T-helper 17 cell (primary cell): ENCODE data around the gene NUBPL. TPM values are rescaled to one million over a fixed set of nuclear protein-coding genes. Genes with fewer than 3 reads are reported as not detected.
"Not testable (repeated sequence)": the region's sequence is repeated elsewhere in the genome, so short reads cannot be mapped to it uniquely, and the experiment has no call there.

ENCODE experiments used
- ATAC-seq: fragments of 150-1000 bp; cut with Tn5 transposase; 2 replicates; pipeline ENCODE4 v1.10.0; 2021; ENCODE audit warnings: mild to moderate bottlenecking, moderate library complexity
- DNase-seq, 3 donors: peaks; one replicate each; pipeline versions ENCODE4 v3.0.0 to v3.0.0-alpha.2; 2020 to 2021
- H3K9me3 ChIP-seq: one replicate; pipeline ENCODE4 v1.7.0; 2013; ENCODE audit warnings: low read length, mild to moderate bottlenecking; ENCODE audit not compliant: control insufficient read depth, poor library complexity, severe bottlenecking
- H3K27ac Mint-ChIP-seq: one replicate; pipeline ENCODE4 v1.8.0; 2022; ENCODE audit warnings: mild to moderate bottlenecking, moderate library complexity, mixed read lengths
- H3K27me3 Mint-ChIP-seq: one replicate; pipeline ENCODE4 v1.8.0; 2022; ENCODE audit warnings: mixed read lengths
- H3K36me3 Mint-ChIP-seq: one replicate; pipeline ENCODE4 v1.8.0; 2022; ENCODE audit warnings: low read depth, mixed read lengths
- H3K4me1 Mint-ChIP-seq: one replicate; pipeline ENCODE4 v1.8.0; 2022; ENCODE audit warnings: mild to moderate bottlenecking, mixed read lengths
- H3K4me3 Mint-ChIP-seq: one replicate; pipeline ENCODE4 v1.8.0; 2022; ENCODE audit warnings: mild to moderate bottlenecking, moderate library complexity, mixed read lengths
- total RNA-seq, 4 donors: library from RNA in 2 of 4; stranded (reverse) in 2 of 4; gene quantifications; one replicate each; pipeline ENCODE4 v1.2.3 and lab custom pipeline; 2022 to 2026

Gene NUBPL
- total RNA-seq, 2 donors from 2014 or later, result 9.9 to 10.4 TPM

DNA sequence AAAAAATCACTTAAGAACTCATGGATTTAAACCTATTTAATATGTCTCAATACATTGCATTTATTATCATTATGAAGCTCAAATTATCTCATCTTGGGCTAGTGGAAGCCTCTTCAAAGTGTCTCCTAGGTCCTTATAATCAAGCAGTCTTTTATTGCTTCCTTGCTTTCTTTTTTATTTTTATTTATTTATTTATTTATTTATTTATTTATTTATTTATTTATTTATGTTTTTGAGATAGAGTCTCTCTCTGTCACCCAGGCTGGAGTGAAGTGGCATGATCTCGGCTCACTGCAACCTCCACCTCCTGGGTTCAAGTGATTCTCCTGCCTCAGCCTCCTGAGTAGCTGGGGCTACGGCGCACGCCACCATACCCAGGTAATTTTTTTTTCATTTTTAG is 329.0 kb downstream of the NUBPL start:
- H3K36me3 Mint-ChIP-seq, DNase-seq, H3K27ac Mint-ChIP-seq, H3K27me3 Mint-ChIP-seq, H3K4me1 Mint-ChIP-seq, H3K9me3 ChIP-seq, ATAC-seq, H3K4me3 Mint-ChIP-seq: not testable (repeated sequence)

DNA sequence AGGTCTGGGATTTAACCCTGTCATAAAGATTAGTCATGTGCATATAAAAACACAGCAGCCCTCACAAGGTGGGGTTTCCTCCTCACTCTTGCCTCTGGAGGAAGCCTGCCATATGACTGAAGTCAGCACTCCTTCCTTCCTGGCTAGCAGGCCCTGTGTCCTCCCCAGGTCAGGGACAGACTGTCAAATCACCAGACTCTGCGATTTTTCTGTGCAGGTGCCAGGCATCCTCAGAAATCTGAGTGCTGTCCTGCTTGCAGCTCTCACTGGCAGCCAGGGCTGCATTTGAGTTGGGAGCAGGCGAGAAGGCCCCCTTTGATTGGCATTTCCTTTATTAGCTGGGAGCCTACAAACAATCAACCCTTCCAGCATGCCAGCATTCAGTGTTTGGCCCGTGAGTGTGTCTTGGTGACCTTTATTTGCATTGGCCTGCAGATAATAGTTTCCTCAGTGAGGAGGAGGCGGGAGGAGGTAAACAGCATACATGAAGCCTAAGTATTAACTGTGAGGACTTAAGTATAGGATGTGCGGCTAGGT is 332.1 kb downstream of the NUBPL start:
- H3K36me3 Mint-ChIP-seq, result peaks cover 3% of the 10 kb centered on the region
- peaks cover 9% of the 10 kb centered on the region for H3K27me3 Mint-ChIP-seq
- H3K27ac Mint-ChIP-seq, result no peak overlapping the region
- H3K4me1 Mint-ChIP-seq, result no peaks in the 10 kb centered on the region
- H3K9me3 ChIP-seq, result no peaks in the 10 kb centered on the region
- no peak for ATAC-seq
- DNase-seq, result no peak
- no peak overlapping the region for H3K4me3 Mint-ChIP-seq

DNA sequence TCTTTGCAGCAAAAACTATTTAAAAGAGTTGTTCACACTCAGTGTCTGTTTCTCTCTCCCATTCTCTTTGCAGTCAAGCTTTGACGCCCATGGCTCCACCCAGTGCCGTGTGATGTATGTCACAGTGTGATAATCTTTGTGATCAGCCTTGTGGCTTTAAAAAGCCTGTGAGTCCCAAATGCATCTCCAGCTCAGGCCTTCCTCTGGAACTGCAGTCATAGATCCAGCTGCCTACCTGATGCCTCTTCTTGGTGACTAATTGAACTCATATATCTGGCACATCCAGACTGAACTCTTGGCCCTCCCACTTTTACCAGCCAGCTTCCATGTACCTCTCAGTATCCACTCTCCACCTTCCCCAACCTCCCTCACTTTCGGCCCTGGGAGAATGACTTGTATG is 333.1 kb downstream of the NUBPL start:
- Mint-ChIP-seq H3K27me3 (peaks cover 9% of the 10 kb centered on the region), H3K4me1 (no peaks in the 10 kb centered on the region), H3K36me3 (peaks cover 3% of the 10 kb centered on the region), H3K4me3 (no peak overlapping the region), H3K27ac (no peak overlapping the region)
- no peaks in the 10 kb centered on the region for H3K9me3 ChIP-seq
- ATAC-seq (no peak), DNase-seq (no peak)

DNA sequence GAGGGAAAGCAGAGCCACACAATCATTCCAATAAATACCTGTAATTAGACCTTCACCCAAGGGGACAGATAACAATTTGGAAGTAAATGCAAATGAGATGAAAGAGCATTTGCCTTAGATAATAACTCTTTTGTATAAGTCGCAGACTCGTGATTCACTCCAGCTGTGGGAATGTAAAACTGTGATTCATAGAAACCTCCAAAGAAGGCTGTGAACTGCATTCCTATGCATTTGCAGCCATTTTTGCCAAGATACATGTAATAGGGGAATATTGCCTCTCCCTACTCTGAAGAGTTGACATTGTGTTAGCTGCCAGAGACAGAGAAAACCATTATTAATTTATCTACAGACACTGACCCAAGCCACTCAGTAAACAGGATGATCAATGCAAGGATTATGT is 334.0 kb downstream of the NUBPL start:
- DNase-seq (no peak), ATAC-seq (no peak)
- Mint-ChIP-seq H3K4me3 (no peak overlapping the region), H3K36me3 (peaks cover 3% of the 10 kb centered on the region), H3K27me3 (peaks cover 9% of the 10 kb centered on the region), H3K4me1 (no peaks in the 10 kb centered on the region), H3K27ac (no peak overlapping the region)
- no peaks in the 10 kb centered on the region for H3K9me3 ChIP-seq

DNA sequence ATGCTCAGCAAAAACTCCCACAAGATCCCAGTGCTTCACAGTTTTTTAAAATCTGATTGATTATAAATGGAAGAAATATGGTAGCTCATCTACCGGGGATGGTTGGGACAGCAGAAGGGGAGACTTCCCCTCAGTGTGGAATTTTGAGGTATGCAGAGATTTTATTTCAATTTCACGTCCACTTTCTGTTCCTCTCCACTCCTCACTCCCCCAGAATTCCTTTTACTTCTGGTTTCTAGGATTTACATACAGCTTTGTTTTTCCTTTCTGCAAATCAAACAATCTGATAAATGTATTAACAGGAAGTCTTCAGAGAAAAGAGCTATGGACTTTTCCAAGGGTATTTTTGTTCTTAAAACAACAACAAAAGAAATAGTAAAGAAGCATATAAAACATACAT is 334.4 kb downstream of the NUBPL start:
- no peak overlapping the region for H3K27ac Mint-ChIP-seq

DNA sequence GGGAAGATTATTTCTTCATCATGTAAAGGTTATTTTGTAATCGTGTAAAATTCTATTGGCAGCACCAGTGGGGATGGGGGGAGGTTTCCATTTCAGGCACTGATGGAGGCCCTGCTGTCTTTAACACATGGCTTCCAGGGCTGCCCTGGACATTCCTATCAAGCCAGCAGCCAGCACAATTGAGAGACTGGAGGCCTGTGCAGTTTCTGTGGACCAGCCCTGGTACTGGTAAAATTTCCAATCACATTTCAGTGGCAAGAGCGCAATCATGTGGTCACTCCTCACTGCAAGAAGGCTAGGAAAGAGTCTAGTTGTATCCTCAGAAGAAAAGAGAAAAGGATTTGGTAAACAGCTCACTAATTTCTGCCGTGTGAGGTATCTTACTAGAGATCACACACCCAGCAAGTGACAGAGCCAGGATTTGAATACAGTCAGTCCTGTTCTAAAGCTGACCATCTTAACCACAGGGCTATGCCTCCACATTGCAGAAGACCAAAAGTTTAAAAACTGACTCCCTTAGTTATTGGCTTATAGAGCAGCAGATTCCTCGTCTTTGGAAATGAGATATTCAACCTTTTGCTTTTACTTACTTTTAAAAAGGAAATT is 336.5 kb downstream of the NUBPL start:
- no peak overlapping the region for H3K4me3 Mint-ChIP-seq
- H3K4me1 Mint-ChIP-seq, result no peaks in the 10 kb centered on the region
- H3K36me3 Mint-ChIP-seq, result peaks cover 3% of the 10 kb centered on the region
- ATAC-seq (no peak), DNase-seq (no peak)
- H3K27me3 Mint-ChIP-seq, result peaks cover 9% of the 10 kb centered on the region
- H3K9me3 ChIP-seq, result no peaks in the 10 kb centered on the region
- no peak overlapping the region for H3K27ac Mint-ChIP-seq

More for the DNA sequence above, 334.4 kb downstream of the NUBPL start:
- peaks cover 3% of the 10 kb centered on the region for H3K36me3 Mint-ChIP-seq
- no peak overlapping the region for H3K4me3 Mint-ChIP-seq
- peaks cover 9% of the 10 kb centered on the region for H3K27me3 Mint-ChIP-seq
- no peaks in the 10 kb centered on the region for H3K9me3 ChIP-seq
- DNase-seq (no peak), ATAC-seq (no peak)
- H3K4me1 Mint-ChIP-seq, result no peaks in the 10 kb centered on the region

DNA sequence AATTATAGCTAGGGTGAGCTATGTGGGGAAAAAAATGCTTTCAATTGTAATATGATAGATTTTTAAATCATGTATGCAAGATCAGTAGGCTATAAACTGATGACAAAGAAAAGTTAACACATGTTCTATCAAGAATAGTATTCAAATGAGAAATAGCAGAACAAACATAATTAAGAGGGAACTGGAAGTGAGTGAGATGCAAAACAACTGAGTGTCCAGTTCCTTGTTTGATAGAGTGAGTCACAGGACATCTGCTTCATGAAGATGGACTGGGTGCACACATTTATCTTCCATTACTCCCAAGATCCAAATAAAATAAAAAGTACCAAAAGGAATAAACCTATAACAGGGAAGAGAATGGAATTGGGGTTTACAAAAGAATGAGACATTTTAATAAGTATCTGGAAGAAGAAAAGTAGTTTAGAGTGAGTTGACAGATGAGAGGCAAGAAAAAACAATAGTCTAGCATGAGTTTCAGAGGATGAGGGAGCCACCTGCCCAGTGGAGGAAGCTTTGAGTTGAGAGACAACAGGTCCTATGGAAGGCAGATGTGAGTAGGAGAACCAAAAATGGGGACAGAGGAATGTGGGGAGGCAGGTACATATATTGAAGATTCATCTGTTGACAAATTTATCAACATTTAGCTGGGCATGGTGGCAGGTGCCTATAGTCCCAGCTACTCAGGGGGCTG is 337.8 kb downstream of the NUBPL start:
- no peaks in the 10 kb centered on the region for H3K9me3 ChIP-seq
- H3K4me1 Mint-ChIP-seq, result no peaks in the 10 kb centered on the region
- H3K4me3 Mint-ChIP-seq, result no peak overlapping the region
- DNase-seq (no peak), ATAC-seq (no peak)
- H3K27me3 Mint-ChIP-seq, result peaks cover 9% of the 10 kb centered on the region
- peaks cover 3% of the 10 kb centered on the region for H3K36me3 Mint-ChIP-seq
- H3K27ac Mint-ChIP-seq, result no peak overlapping the region

DNA sequence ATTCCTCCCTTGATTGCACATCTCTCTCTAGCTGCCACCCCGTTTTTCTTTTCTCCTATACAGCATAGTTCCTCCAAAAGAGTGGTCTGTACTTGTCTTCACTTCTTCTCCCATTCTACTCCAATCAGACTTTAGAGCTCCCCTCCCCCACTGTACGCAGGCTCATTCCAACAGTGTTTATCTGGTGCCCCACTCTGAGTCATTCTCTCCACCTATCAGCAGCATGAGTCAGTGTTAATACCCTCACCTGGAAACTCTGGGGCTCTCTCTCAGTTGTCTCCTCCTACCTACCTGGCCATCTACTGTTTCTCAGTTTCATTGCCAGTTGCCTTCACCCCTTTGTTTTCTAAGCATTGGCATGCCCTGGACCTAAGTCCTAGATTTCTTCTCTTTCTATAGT is 340.8 kb downstream of the NUBPL start:
- no peaks in the 10 kb centered on the region for H3K27me3 Mint-ChIP-seq
- no peaks in the 10 kb centered on the region for H3K9me3 ChIP-seq
- ATAC-seq (no peak), DNase-seq (no peak)
- H3K4me1 Mint-ChIP-seq, result no peaks in the 10 kb centered on the region
- no peaks in the 10 kb centered on the region for H3K36me3 Mint-ChIP-seq
- no peak overlapping the region for H3K4me3 Mint-ChIP-seq
- no peak overlapping the region for H3K27ac Mint-ChIP-seq

DNA sequence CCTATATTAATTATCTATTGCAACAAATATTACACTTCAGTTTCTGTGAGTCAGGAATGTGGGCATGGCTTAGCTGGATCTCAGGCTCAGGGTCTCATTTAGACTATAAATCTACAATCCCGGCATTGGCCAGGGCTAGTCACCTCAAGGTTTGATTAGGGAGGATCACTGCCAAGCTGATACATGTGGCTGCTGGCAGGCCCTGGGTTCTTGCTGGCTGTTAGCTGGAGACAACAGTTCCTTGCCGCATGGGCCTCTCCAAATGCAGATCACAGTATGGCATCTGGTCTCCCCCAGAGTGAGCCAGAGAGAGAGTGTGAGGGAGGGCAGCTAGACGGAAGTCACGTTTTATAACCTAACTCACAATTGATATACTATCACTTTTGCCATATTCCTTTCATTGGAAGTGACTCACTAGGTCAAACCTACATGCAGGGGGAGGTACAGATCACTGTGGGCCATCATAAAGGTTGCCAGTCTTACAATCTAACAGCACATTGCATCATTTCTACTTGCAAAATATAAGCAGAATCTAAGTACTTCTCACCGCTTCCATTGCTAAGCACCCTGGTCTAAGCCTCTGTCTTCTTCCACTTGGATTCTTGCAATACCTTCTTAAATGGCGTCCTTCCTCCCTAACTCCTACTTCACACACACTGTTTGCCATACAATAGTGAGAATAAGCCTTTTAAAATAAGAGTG is 341.9 kb downstream of the NUBPL start:
- H3K27ac Mint-ChIP-seq, result no peak overlapping the region
- no peak for DNase-seq
- H3K27me3 Mint-ChIP-seq, result no peaks in the 10 kb centered on the region
- no peak for ATAC-seq
- H3K36me3 Mint-ChIP-seq, result no peaks in the 10 kb centered on the region
- H3K4me1 Mint-ChIP-seq, result no peaks in the 10 kb centered on the region
- H3K9me3 ChIP-seq, result no peaks in the 10 kb centered on the region
- H3K4me3 Mint-ChIP-seq, result no peak overlapping the region

DNA sequence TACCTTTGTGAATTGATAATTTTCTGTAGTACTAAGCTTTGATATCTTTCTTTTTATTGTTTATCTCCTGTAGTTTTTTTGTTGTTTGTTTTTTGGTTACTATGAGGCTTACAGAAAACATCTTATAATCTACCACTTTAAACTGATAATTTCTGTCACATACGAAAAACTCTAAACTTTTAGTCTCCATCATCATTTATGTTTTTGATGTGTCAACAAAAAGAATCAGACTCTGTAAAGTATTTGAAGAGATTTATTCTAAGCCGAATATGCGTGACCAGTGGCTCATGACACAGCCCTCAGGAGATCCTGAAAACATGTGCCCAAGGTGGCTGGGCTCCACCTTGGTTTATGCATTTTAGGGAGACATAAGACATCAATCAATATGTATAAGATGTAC is 348.8 kb downstream of the NUBPL start:
- peaks cover 4% of the 10 kb centered on the region for H3K27me3 Mint-ChIP-seq
- H3K4me3 Mint-ChIP-seq, result no peak overlapping the region
- H3K36me3 Mint-ChIP-seq, result peaks cover 2% of the 10 kb centered on the region
- no peak for ATAC-seq
- H3K9me3 ChIP-seq, result peaks cover 14% of the 10 kb centered on the region
- no peak overlapping the region for H3K27ac Mint-ChIP-seq
- no peak for DNase-seq
- no peaks in the 10 kb centered on the region for H3K4me1 Mint-ChIP-seq

Other genes starting within 250 kb of the NUBPL start
- gene HEATR5A, start 140.9 kb upstream of the NUBPL start, total RNA-seq, result 1 to 10 TPM; 7.9 to 8.3 TPM
- gene DTD2, start 103.9 kb upstream of the NUBPL start, total RNA-seq, result 10 to 100 TPM; 12.9 to 14.7 TPM
- not detected for gene GPR33, start 73.4 kb upstream of the NUBPL start, total RNA-seq